Measurements from ENCODE around the gene L3HYPDH. TPM values are rescaled to one million over a fixed set of nuclear protein-coding genes. Genes with fewer than 3 reads are reported as not detected.
A peak's percentile ranks its signal among the peaks of the same experiment; 100 is the strongest.

The L3HYPDH gene
- total and polyA plus RNA-seq, 2 donors (not counting 3 experiments of a cell fraction or from before 2014, with no cell fraction given): 26.2 to 30.2 TPM

DNA sequence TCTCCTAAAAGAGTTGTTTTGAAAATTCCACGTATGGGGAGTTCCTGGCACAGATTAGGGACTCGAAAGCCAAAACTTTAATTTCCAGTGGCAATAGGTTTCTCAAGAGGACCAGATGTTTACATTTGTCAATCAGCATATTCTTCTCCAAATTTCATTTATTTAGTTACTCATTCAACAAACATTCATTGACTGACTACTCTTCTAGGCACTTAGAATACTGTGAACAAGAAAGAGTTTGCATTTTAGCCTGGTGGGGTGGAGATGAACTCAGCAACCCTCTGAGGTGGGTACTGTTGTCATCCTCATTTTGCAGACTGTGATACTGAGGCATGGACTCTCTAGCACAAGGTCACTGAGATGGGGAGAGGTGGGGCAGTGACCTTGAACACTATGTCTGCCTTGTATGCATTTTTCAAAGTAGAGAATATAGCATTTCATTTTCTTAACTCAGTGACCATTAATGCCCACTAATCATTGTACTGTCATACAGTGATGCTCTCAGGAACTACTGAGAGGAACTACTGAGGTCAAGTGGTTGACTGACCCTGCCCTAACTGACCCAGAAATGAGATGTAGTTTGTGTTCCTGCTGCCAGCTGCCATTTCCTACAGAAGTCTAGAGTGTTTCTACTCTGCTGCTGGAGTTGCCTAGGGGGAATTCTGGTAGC lies 2.2 kb downstream of the L3HYPDH start:
- Histone ChIP-seq H3K9ac (replicated peaks; ENCODE audit: extremely low read depth, insufficient read depth, low read length) (peak overlapping the region; percentile 97), H3K4me1 (ENCODE audit: control insufficient read depth, extremely low read depth, insufficient read depth, low read length) (peaks cover 31% of the 10 kb centered on the region), H3K4me2 (ENCODE audit: insufficient read depth, low read length) (peak overlapping the region; percentile 93), H3K9me3 (replicated peaks; ENCODE audit: control insufficient read depth, insufficient read depth, low read length) (no peaks in the 10 kb centered on the region), H2AFZ (ENCODE audit: low read depth, low read length) (no peak overlapping the region), H3K79me2 (ENCODE audit: control insufficient read depth, insufficient read depth, low read length) (peaks cover 66% of the 10 kb centered on the region), H3K27me3 (ENCODE audit: control insufficient read depth in 2 of 2, insufficient read depth in 2 of 2, low read length in 2 of 2) (no peaks in the 10 kb centered on the region), H3K27ac (ENCODE audit: insufficient read depth, low read depth, low read length) (peak overlapping the region; percentile 80), H3K36me3 (ENCODE audit: control insufficient read depth in 2 of 2, extremely low read depth in 1 of 2, insufficient read depth in 2 of 2, low read length in 2 of 2) (peaks cover 0 to 2% of the 10 kb centered on the region in 2 experiments), H3K9me1 (replicated peaks; ENCODE audit: control insufficient read depth, extremely low read depth, insufficient read depth, low read length) (no peaks in the 10 kb centered on the region), H4K20me1 (replicated peaks; ENCODE audit: control insufficient read depth, extremely low read depth, insufficient read depth, low read length) (no peaks in the 10 kb centered on the region), H3K4me3 (replicated peaks in 1 of 3; ENCODE audit: insufficient read depth in 1 of 3, low read depth in 1 of 3, low read length in 3 of 3) (peak overlapping the region in 2 of 3 experiments; percentile 24 to 98)
- TF ChIP-seq, protein P1, sequence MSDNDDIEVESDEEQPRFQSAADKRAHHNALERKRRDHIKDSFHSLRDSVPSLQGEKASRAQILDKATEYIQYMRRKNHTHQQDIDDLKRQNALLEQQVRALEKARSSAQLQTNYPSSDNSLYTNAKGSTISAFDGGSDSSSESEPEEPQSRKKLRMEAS (IDR thresholded peaks at IDR 0.05; ENCODE audit: insufficient read depth, insufficient read length): no peak
- TF ChIP-seq POLR2A (IDR thresholded peaks at IDR 0.05; ENCODE audit: low read depth, low read length) (no peak), CTCF (IDR thresholded peaks at IDR 0.05; ENCODE audit: extremely low read depth in 1 of 2, insufficient read depth in 1 of 2, low read depth in 1 of 2, low read length in 2 of 2) (no peak), FOS (IDR thresholded peaks at IDR 0.05; ENCODE audit: borderline replicate concordance, insufficient read depth, low read length) (no peak), MYC (IDR thresholded peaks at IDR 0.05; ENCODE audit: low read depth, low read length) (no peak), GATA2 (IDR thresholded peaks at IDR 0.05; ENCODE audit: insufficient read depth, insufficient read length, low read depth, low read length) (no peak), JUN (IDR thresholded peaks at IDR 0.05; ENCODE audit: borderline replicate concordance, insufficient read depth, insufficient read length, low read depth) (no peak), POLR2AphosphoS5 (IDR thresholded peaks at IDR 0.05; ENCODE audit: insufficient read depth, low read depth, low read length) (no peak)
- POLR2A ChIA-PET: no interaction called here
- CTCF ChIA-PET: interaction anchor here (0.8 to 2.5 kb wide), 3 partner anchors 9 to 18 kb away, joined by 3 to 18 read pairs (median 6); no protein-coding TSS in a partner anchor
- no TSS peak for BruUV-seq (replicated peaks)
- intact Hi-C loops (cut with micrococcal nuclease): loop anchor here (1.0 to 5.0 kb wide), 5 partner anchors 17 to 765 kb away; partner anchors contain the start of genes GPR135, PCNX4 and PPM1A
- DNase-seq (ENCODE audit: low read depth, low spot score) (peak; percentile 5), FAIRE-seq (no peak)
- dilution Hi-C loops (cut with MboI; ENCODE audit: extremely low pct_ligation_motif_present, low sequenced_read_pairs): no loop called here

All from endothelial cell of umbilical vein (primary cell).